BJ (cell line): ENCODE results near the gene LIPT2. TPM values are rescaled to one million over a fixed set of nuclear protein-coding genes. Genes with fewer than 3 reads are reported as not detected.
"Not testable (repeated sequence)": the region's sequence is repeated elsewhere in the genome, so short reads cannot be mapped to it uniquely, and the experiment has no call there.

Experiments
- CTCF ChIA-PET: fragments of 350-600 bp; formaldehyde crosslinking; extraction: SDS; loops from one replicate; lab custom pipeline; 2021; ENCODE audit warnings: antibody characterized with exemption, inconsistent platforms; lab: Yijun Ruan, JAX
- POLR2A ChIA-PET: fragments of 300-600 bp; sonication (Branson Sonifier 250); formaldehyde crosslinking; extraction: SDS; loops from one replicate; lab custom pipeline; 2021; ENCODE audit warnings: antibody characterized with exemption; lab: Charles Lee
- DNase-seq: peaks from one replicate; pipeline ENCODE4 v3.0.0-alpha.2; 2011; ENCODE audit warnings: low read depth
- H3K27me3 ChIP-seq: 2 replicates; pipeline ENCODE4 v1.6.0; 2011; ENCODE audit warnings: low read length; ENCODE audit not compliant: control insufficient read depth, insufficient read depth
- H3K36me3 ChIP-seq: 2 replicates; pipeline ENCODE4 v1.5.1; 2011; ENCODE audit warnings: low read length; ENCODE audit not compliant: control insufficient read depth, insufficient read depth
- H3K4me3 ChIP-seq: 2 replicates; pipeline ENCODE4 v1.5.1; 2011; ENCODE audit warnings: low read depth, mild to moderate bottlenecking, control low read depth, low read length
- CTCF ChIP-seq: IDR thresholded peaks from 2 replicates; pipeline ENCODE4 v1.5.1; 2011; ENCODE audit warnings: low read depth, mild to moderate bottlenecking, control low read depth, inconsistent platforms, low read length, moderate library complexity; ENCODE audit not compliant: insufficient read depth
- polyA plus RNA-seq: library from polyadenylated mRNA; depleted of rRNA; stranded (reverse); fragments of >200 nt; gene quantifications from 2 replicates; pipeline ENCODE4 v1.2.3, GENCODE V29; 2011

The LIPT2 gene
- polyA plus RNA-seq, 1 experiment, result 2.6 TPM

GRCh38 chr11:74520316-74520715 is 26.8 kb upstream of the LIPT2 start:
- TF ChIP-seq CTCF, result no peak
- CTCF ChIA-PET, result no interaction called here
- H3K36me3 ChIP-seq, result no peaks in the 10 kb centered on the region
- no peak overlapping the region for H3K4me3 ChIP-seq
- POLR2A ChIA-PET, result no interaction called here
- DNase-seq, result no peak
- peaks cover 3% of the 10 kb centered on the region for H3K27me3 ChIP-seq

GRCh38 chr11:74519710-74520109 is 26.2 kb upstream of the LIPT2 start:
- POLR2A ChIA-PET, result no interaction called here
- Histone ChIP-seq H3K27me3 (peaks cover 3% of the 10 kb centered on the region), H3K4me3 (no peak overlapping the region), H3K36me3 (no peaks in the 10 kb centered on the region)
- TF ChIP-seq CTCF, result no peak
- CTCF ChIA-PET, result no interaction called here
- DNase-seq, result no peak

GRCh38 chr11:74517592-74517991 is 24.1 kb upstream of the LIPT2 start:
- CTCF ChIA-PET, result not testable (repeated sequence)

GRCh38 chr11:74507582-74507981 is 14.1 kb upstream of the LIPT2 start:
- no peak for TF ChIP-seq CTCF
- POLR2A ChIA-PET, result no interaction called here
- peaks cover 6% of the 10 kb centered on the region; the same call in 1 of the 2 replicates for H3K27me3 ChIP-seq
- DNase-seq, result no peak
- no peaks in the 10 kb centered on the region for H3K36me3 ChIP-seq
- no peak overlapping the region for H3K4me3 ChIP-seq
- CTCF ChIA-PET, result interaction anchor here (1.1 kb wide), 1 partner anchor 14 kb away, joined by 4 read pairs; no protein-coding TSS in a partner anchor

More at GRCh38 chr11:74517592-74517991, 24.1 kb upstream of the LIPT2 start:
- H3K36me3 ChIP-seq, DNase-seq, H3K4me3 ChIP-seq, H3K27me3 ChIP-seq, POLR2A ChIA-PET: not testable (repeated sequence)

- Histone ChIP-seq H3K4me3 (no peak overlapping the region), H3K36me3 (no peaks in the 10 kb centered on the region), H3K27me3 (peaks cover 6% of the 10 kb centered on the region; the same call in 1 of the 2 replicates)
- POLR2A ChIA-PET, result no interaction called here
- no peak for DNase-seq
- CTCF ChIA-PET, result no interaction called here
- no peak for TF ChIP-seq CTCF
Observed at GRCh38 chr11:74506823-74507222, 13.3 kb upstream of the LIPT2 start.

- Histone ChIP-seq H3K4me3 (no peak overlapping the region), H3K36me3 (no peaks in the 10 kb centered on the region), H3K27me3 (peaks cover 6% of the 10 kb centered on the region; the same call in 1 of the 2 replicates)
- CTCF ChIA-PET, result no interaction called here
- POLR2A ChIA-PET, result no interaction called here
- no peak for TF ChIP-seq CTCF
- DNase-seq, result no peak
Observed at GRCh38 chr11:74505911-74506310, 12.4 kb upstream of the LIPT2 start.
